ENCODE data around the gene VEGFA. TPM values are rescaled to one million over a fixed set of nuclear protein-coding genes. Genes with fewer than 3 reads are reported as not detected.

Gene VEGFA
- total RNA-seq, 4 donors from 2014 or later, result 39.2 to 58.5 (median 45.0) TPM

GRCh38 chr6:43773980-43774775, 4.2 kb downstream of the VEGFA start:
- TF ChIP-seq EP300 (IDR thresholded peaks at IDR 0.05) (no peak), POLR2AphosphoS5 (IDR thresholded peaks at IDR 0.05) (no peak), POLR2A (IDR thresholded peaks at IDR 0.05; ENCODE audit: low read depth) (no peak)
- Histone ChIP-seq H3K27me3 (no peaks in the 10 kb centered on the region), H3K9me3 (no peaks in the 10 kb centered on the region), H3K36me3 (peaks cover 16 to 31% (median 24%) of the 10 kb centered on the region in 4 donors), H3K4me1 (peaks cover 61 to 78% (median 64%) of the 10 kb centered on the region in 4 donors), H3K27ac (replicated peaks in 1 of 4) (peak overlapping the region; percentile 97 to 99 (median 97)), H3K4me3 (peak overlapping the region; percentile 73 to 83 (median 82))
- WGBS, result 54% methylated on average over 12 of the region's 12 CpGs
- intact Hi-C loops (cut with DNase I), result loop anchor here (5.0 to 10.0 kb wide), 2 partner anchors 147 to 201 kb away; partner anchors contain the start of gene GTPBP2
- no peak for DNase-seq (ENCODE audit: extremely low spot score)

DNA sequence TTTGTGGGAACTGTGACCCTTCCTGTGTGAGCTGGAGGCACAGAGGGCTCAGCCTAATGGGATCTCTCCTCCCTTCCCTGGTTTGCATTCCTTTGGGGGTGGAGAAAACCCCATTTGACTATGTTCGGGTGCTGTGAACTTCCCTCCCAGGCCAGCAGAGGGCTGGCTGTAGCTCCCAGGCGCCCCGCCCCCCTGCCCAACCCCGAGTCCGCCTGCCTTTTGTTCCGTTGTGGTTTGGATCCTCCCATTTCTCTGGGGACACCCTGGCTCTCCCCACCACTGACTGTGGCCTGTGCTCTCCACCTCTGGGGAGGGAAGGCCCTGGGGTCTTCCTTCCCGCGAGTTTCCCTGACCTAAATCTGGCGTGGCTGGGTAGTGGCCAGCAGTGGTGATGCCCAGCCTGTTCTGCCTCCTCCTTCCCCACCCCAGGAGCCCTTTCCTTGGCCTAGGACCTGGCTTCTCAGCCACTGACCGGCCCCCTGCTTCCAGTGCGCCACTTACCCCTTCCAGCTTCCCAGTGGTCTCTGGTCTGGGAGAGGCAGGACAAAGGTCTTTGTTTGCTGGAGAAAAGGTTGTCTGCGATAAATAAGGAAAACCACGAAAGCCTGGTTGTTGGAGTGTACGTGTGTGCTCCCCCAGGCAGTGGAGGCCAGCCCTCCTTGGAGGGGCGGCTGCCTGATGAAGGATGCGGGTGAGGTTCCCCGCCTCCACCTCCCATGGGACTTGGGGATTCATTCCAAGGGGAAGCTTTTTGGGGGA, 4.9 kb downstream of the VEGFA start:
- DNase-seq (ENCODE audit: extremely low spot score), result no peak
- Histone ChIP-seq H3K36me3 (peaks cover 22 to 39% (median 29%) of the 10 kb centered on the region in 4 donors), H3K27ac (replicated peaks in 1 of 4) (peak overlapping the region; percentile 97 to 99 (median 97)), H3K4me3 (peak overlapping the region; percentile 73 to 83 (median 82)), H3K27me3 (no peaks in the 10 kb centered on the region), H3K9me3 (no peaks in the 10 kb centered on the region), H3K4me1 (peaks cover 63 to 81% (median 67%) of the 10 kb centered on the region in 4 donors)
- WGBS, result 38% methylated on average over 12 of the region's 17 CpGs
- intact Hi-C loops (cut with DNase I), result loop anchor here (5.0 to 10.0 kb wide), 2 partner anchors 148 to 200 kb away; partner anchors contain the start of gene GTPBP2
- TF ChIP-seq EP300 (IDR thresholded peaks at IDR 0.05) (no peak), POLR2A (IDR thresholded peaks at IDR 0.05; ENCODE audit: low read depth) (no peak), POLR2AphosphoS5 (IDR thresholded peaks at IDR 0.05) (peak in 1 of 2 donors; percentile 50)
- TF ChIP-seq, protein P1, sequence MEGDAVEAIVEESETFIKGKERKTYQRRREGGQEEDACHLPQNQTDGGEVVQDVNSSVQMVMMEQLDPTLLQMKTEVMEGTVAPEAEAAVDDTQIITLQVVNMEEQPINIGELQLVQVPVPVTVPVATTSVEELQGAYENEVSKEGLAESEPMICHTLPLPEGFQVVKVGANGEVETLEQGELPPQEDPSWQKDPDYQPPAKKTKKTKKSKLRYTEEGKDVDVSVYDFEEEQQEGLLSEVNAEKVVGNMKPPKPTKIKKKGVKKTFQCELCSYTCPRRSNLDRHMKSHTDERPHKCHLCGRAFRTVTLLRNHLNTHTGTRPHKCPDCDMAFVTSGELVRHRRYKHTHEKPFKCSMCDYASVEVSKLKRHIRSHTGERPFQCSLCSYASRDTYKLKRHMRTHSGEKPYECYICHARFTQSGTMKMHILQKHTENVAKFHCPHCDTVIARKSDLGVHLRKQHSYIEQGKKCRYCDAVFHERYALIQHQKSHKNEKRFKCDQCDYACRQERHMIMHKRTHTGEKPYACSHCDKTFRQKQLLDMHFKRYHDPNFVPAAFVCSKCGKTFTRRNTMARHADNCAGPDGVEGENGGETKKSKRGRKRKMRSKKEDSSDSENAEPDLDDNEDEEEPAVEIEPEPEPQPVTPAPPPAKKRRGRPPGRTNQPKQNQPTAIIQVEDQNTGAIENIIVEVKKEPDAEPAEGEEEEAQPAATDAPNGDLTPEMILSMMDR (IDR thresholded peaks at IDR 0.05), result peak; percentile 83 to 93 (median 84)

- no peak for DNase-seq (ENCODE audit: extremely low spot score)
- intact Hi-C loops (cut with DNase I), result loop anchor here (10.0 kb wide), 1 partner anchor 199 kb away; no protein-coding TSS in a partner anchor
- Histone ChIP-seq H3K27ac (replicated peaks in 1 of 4) (peak overlapping the region; percentile 58 to 99 (median 97)), H3K9me3 (no peaks in the 10 kb centered on the region), H3K4me1 (peaks cover 68 to 87% (median 72%) of the 10 kb centered on the region in 4 donors), H3K36me3 (peaks cover 22 to 44% (median 35%) of the 10 kb centered on the region in 4 donors), H3K27me3 (no peaks in the 10 kb centered on the region), H3K4me3 (peak overlapping the region; percentile 73 to 83 (median 82))
- 58% methylated on average over 4 of the region's 4 CpGs for WGBS
- TF ChIP-seq EP300 (IDR thresholded peaks at IDR 0.05), result no peak
- TF ChIP-seq, protein P1 (IDR thresholded peaks at IDR 0.05), result no peak
- TF ChIP-seq POLR2A (IDR thresholded peaks at IDR 0.05; ENCODE audit: low read depth), result no peak
- TF ChIP-seq POLR2AphosphoS5 (IDR thresholded peaks at IDR 0.05), result no peak
These were observed 5.5 kb downstream of the VEGFA start for GRCh38 chr6:43775535-43775885.

DNA sequence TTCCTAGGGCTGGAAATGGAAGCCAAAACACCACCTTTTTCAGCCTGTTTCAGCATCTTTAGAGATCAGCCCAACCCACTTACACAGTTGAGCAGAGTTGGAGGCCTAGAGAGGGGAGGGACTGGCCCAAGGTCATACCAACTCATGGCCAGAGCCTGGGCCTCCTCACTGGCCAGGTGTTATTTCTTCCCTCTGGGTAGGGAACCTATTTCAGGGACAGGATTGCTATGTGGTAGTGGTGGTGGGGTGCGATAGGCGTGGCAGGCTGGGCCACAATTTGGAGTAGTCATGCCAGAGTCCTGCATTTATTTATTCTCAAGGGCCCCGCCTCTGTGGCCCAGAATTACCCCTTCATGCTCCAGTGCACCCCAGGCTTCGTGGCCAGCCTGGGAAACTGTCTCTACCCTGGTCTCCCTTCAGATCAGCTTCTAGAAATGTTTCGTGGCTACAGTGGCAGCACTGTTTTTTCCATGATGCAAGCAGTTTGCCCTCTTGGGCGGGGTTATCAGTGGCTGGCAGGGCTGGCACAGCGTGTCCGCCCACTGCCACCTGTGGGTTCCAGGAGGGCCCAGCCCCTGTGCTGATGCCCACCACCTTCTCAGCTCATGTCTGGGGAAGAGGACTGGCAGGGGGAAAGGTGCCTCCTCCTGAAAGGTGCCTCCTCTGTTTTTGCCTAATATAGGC, 6.2 kb downstream of the VEGFA start:
- H3K36me3 ChIP-seq, result peaks cover 22 to 52% (median 42%) of the 10 kb centered on the region in 4 donors
- peaks cover 69 to 87% (median 73%) of the 10 kb centered on the region in 4 donors for H3K4me1 ChIP-seq
- H3K27me3 ChIP-seq, result no peaks in the 10 kb centered on the region
- intact Hi-C loops (cut with DNase I), result loop anchor here (10.0 kb wide), 1 partner anchor 199 kb away; no protein-coding TSS in a partner anchor
- TF ChIP-seq POLR2AphosphoS5 (IDR thresholded peaks at IDR 0.05), result no peak
- H3K27ac ChIP-seq (replicated peaks in 1 of 4), result peak overlapping the region; percentile 9 to 99 (median 97)
- no peaks in the 10 kb centered on the region for H3K9me3 ChIP-seq
- DNase-seq (ENCODE audit: extremely low spot score), result no peak
- H3K4me3 ChIP-seq, result no peak overlapping the region
- 84% methylated on average over 6 of the region's 8 CpGs for WGBS
